HEK293T (cell line): ENCODE measurements around the gene CREB3L1.

Source experiments
- CTCF ChIA-PET: fragments of 350-600 bp; formaldehyde crosslinking; extraction: SDS; loops from one replicate; lab custom pipeline; 2021; ENCODE audit warnings: antibody characterized with exemption, inconsistent platforms; lab: Yijun Ruan, JAX
- POLR2A ChIA-PET: fragments of 350-600 bp; formaldehyde crosslinking; extraction: SDS; loops from one replicate; lab custom pipeline; 2020; ENCODE audit warnings: antibody characterized with exemption, inconsistent platforms; lab: Yijun Ruan, JAX
- DNase-seq: peaks from one replicate; pipeline ENCODE4 v3.0.0; 2012; ENCODE audit warnings: mixed read lengths; ENCODE audit errors: extremely low spot score
- ARNT ChIP-seq: fragments of 450-650 bp; IDR thresholded peaks from 2 replicates; pipeline ENCODE4 v1.6.1; 2017; ENCODE audit warnings: mild to moderate bottlenecking
- BHLHE40 ChIP-seq: fragments of 450-650 bp; IDR thresholded peaks from 2 replicates; pipeline ENCODE4 v1.6.1; 2016; ENCODE audit warnings: mild to moderate bottlenecking, moderate library complexity, borderline replicate concordance
- CTBP1 ChIP-seq: fragments of 450-650 bp; IDR thresholded peaks from 2 replicates; pipeline ENCODE4 v1.6.1; 2016; ENCODE audit warnings: borderline replicate concordance
- ELF4 ChIP-seq: fragments of 450-650 bp; IDR thresholded peaks from 2 replicates; pipeline ENCODE4 v1.6.1; 2017; ENCODE audit warnings: antibody characterized with exemption
- FOXA1 ChIP-seq: fragments of 450-650 bp; IDR thresholded peaks from 2 replicates; pipeline ENCODE4 v1.6.1; 2016; ENCODE audit warnings: mild to moderate bottlenecking
- FOXK2 ChIP-seq: fragments of 450-650 bp; IDR thresholded peaks from 2 replicates; pipeline ENCODE4 v1.6.1; 2016; ENCODE audit warnings: mild to moderate bottlenecking
- FOXM1 ChIP-seq: fragments of 450-650 bp; IDR thresholded peaks from 2 replicates; pipeline ENCODE4 v1.6.1; 2017; ENCODE audit warnings: mild to moderate bottlenecking, borderline replicate concordance
- HDGF ChIP-seq: fragments of 450-650 bp; IDR thresholded peaks from 2 replicates; pipeline ENCODE4 v1.6.1; 2017; ENCODE audit warnings: antibody characterized with exemption, borderline replicate concordance
- L3MBTL2 ChIP-seq: fragments of 450-650 bp; conservative IDR thresholded peaks from 2 replicates; pipeline ENCODE4 v1.6.1; 2016; ENCODE audit warnings: mild to moderate bottlenecking
- LEF1 ChIP-seq: fragments of 450-650 bp; IDR thresholded peaks from 2 replicates; pipeline ENCODE4 v1.6.1; 2017; ENCODE audit warnings: mild to moderate bottlenecking, borderline replicate concordance
- NFRKB ChIP-seq: fragments of 450-650 bp; IDR thresholded peaks from 2 replicates; pipeline ENCODE4 v1.6.1; 2016; ENCODE audit warnings: mild to moderate bottlenecking, moderate library complexity
- SP1 ChIP-seq: fragments of 450-650 bp; IDR thresholded peaks from 2 replicates; pipeline ENCODE4 v1.6.1; 2017
- SUZ12 ChIP-seq: fragments of 450-650 bp; IDR thresholded peaks from 2 replicates; pipeline ENCODE4 v1.6.1; 2016; ENCODE audit warnings: mild to moderate bottlenecking
- TARDBP ChIP-seq: fragments of 450-650 bp; IDR thresholded peaks from 2 replicates; pipeline ENCODE4 v1.6.1; 2016
- ZNF384 ChIP-seq: fragments of 450-650 bp; IDR thresholded peaks from 2 replicates; pipeline ENCODE4 v1.6.1; 2016
- TF ChIP-seq, protein P1 (sequence below): fragments of 450-650 bp; IDR thresholded peaks from 2 replicates; pipeline ENCODE4 v1.6.1; 2016

Gene CREB3L1

DNA sequence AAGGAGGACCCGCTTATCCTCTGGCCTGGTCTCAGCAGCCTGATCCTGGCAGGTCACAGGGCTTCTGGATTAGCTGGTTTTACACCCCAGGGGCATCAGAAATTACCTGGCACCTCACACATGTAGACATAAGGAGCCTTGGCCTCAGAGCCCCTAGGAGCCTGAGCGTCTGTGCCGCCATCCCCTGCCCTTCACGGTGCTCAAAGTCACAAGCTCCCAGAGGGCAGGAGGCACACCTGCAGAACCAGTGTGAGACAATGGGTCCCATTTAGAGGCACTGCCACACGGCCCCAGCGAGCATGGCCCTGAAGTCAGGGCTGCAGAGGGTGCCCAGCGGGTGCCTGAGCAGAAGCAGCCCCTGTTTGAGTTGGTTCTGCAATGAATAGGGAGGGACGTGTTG, 73.7 kb downstream of the CREB3L1 start:
- ChIA-PET CTCF (interaction anchor here (0.6 to 2.2 kb wide), 7 partner anchors 10 to 953 kb away, joined by 3 to 14 read pairs (median 6); no protein-coding TSS in a partner anchor), POLR2A (no interaction called here)
- no peak for DNase-seq
- TF ChIP-seq LEF1 (no peak), SUZ12 (no peak), L3MBTL2 (no peak), NFRKB (no peak), BHLHE40 (no peak), ZNF384 (no peak), ARNT (no peak), FOXM1 (no peak)
- TF ChIP-seq, protein P1, sequence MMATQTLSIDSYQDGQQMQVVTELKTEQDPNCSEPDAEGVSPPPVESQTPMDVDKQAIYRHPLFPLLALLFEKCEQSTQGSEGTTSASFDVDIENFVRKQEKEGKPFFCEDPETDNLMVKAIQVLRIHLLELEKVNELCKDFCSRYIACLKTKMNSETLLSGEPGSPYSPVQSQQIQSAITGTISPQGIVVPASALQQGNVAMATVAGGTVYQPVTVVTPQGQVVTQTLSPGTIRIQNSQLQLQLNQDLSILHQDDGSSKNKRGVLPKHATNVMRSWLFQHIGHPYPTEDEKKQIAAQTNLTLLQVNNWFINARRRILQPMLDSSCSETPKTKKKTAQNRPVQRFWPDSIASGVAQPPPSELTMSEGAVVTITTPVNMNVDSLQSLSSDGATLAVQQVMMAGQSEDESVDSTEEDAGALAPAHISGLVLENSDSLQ: no peak

DNA sequence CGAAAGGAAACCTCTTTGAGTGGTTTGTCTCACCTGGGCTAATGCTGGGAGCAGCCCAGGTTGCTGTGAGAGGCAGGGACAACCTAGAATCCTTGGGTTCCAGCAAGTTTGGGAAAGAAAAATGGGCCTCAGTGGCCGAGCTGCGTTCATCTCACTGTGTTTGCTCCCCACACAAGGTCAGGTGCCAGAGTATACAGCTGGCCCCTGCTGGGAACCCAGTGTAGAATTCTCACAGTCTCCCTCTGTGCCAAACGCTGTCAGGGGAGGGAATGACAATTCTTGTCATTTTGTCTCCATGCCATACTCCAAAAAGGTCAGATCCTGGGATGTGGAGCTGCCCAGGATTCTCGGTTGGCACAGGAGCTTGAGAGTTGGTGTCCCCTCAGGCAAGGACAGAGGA, 74.1 kb downstream of the CREB3L1 start:
- CTCF ChIA-PET: interaction anchor here (0.6 to 2.2 kb wide), 15 partner anchors 9 to 952 kb away, joined by 3 to 30 read pairs (median 5); partner anchors contain the start of gene CHRM4
- DNase-seq: no peak

DNA sequence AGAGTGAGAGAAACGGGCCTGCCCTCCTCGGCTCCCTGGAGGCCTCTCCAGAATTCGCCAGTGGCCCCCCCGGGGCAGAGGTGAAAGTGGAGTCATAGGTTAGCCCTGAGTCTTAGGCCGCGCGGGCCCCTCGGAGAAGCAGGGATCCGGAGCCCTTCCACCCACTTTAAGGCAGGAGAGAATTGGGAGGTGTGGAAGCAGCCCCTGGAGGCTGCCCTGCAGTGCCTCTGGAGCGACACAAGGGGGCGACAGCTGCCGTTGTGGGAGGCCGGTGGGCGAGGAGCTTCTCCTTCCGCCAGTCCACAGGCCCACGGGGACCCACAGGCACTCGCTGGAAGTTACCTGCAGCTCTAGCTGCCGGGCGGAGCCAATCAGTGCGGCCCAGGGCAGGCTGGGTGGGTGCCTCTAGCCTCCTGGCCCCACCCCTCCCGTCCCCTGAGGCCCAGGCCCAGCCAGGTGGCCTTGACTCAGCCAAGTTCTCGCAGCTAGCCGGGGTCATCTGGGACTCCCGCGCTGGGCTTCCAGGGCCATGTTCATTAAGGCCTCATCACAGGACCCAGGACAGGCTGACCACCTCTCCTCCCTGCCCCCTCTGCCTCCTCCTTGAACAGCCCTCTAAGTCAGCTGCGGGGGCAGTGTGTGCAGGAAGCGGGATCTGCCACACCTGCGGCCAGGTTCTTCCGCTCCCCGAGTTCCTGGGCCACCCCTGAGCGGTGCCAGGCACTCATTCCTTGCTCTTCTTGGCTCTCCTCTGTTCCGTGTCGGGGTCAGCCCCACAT, 74.8 kb downstream of the CREB3L1 start:
- DNase-seq: peak; percentile 79
- ChIA-PET CTCF (interaction anchor here (0.7 to 2.2 kb wide), 17 partner anchors 9 to 266 kb away, joined by 3 to 30 read pairs (median 5); partner anchors contain the start of genes ATG13 and CHRM4), POLR2A (interaction anchor here (0.9 to 1.6 kb wide), 4 partner anchors 9 to 109 kb away, joined by 3 to 7 read pairs (median 4); no protein-coding TSS in a partner anchor)

More for the DNA sequence above, 74.1 kb downstream of the CREB3L1 start:
- TF ChIP-seq CTBP1 (no peak), NFRKB (no peak), HDGF (no peak), ELF4 (no peak), BHLHE40 (no peak)
- POLR2A ChIA-PET: interaction anchor here (0.9 to 1.6 kb wide), 4 partner anchors 10 to 108 kb away, joined by 3 to 7 read pairs (median 4); no protein-coding TSS in a partner anchor

DNA sequence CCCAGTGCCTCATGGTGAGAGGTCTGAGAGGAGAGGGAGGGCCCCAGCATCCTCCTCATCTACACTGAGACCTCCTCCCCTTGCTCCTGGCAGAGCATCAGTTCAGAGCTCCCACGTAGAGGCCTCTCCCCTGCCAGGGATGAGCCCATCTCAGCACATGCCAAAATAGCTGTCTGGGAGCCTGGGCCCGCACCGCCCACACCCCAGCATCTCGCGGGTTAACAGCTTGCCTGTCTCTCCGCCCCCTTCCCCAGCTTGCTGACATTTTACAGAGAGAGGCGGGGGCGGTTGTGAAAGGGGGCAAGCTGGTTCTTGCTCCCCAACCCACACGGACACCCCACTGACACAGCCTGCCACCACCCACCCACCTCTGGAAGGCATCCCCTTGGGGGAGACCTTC, 76.2 kb downstream of the CREB3L1 start:
- POLR2A ChIA-PET: no interaction called here
- CTCF ChIA-PET: interaction anchor here (0.7 to 1.9 kb wide), 3 partner anchors 9 to 38 kb away, joined by 3 to 6 read pairs (median 3); no protein-coding TSS in a partner anchor

More for the DNA sequence above, 74.8 kb downstream of the CREB3L1 start:
- TF ChIP-seq HDGF: 0 out of 2 replicates have a peak, but pooled peaks have one; percentile 25
- TF ChIP-seq LEF1: no peak

DNA sequence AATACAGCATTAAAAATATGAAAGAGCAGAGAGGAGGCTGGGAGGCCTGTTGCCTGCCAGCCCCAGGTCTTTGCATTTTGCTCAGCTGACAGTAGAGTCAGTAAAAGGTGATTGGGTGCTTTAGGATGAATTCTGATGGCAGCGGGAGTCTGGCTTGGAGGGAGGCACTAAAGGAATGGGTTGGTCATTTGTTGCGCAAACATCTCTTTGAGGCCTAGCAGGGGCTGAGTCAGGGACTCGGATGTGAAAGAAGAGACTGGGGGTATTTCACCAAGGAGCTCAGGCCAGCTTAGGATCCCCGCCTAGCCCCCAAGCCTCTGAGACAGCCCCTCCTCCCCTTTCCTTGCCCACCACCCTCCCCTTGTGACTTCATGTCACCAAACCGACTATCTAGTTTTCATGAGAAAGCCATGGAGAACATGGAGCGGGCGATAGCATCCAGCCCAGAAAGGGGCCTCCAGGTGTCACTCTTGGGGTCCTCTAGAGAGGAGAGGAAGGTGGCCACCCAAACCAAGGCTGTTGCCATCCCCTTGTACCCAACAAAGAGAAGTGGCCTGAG, 79.5 kb downstream of the CREB3L1 start:
- POLR2A ChIA-PET: no interaction called here
- CTCF ChIA-PET: interaction anchor here (1.0 kb wide), 1 partner anchor 8 kb away, joined by 3 read pairs; no protein-coding TSS in a partner anchor
- no peak for DNase-seq
- no peak for TF ChIP-seq CTBP1
- TF ChIP-seq L3MBTL2: no peak
- no peak for TF ChIP-seq SP1
- TF ChIP-seq HDGF: no peak
- no peak for TF ChIP-seq FOXM1
- no peak for TF ChIP-seq SUZ12
- no peak for TF ChIP-seq FOXA1
- no peak for TF ChIP-seq ZNF384
- no peak for TF ChIP-seq NFRKB
- TF ChIP-seq ARNT: no peak
- TF ChIP-seq LEF1: no peak
- no peak for TF ChIP-seq ELF4
- TF ChIP-seq, protein P1: no peak
- no peak for TF ChIP-seq TARDBP
- TF ChIP-seq BHLHE40: no peak

More for the DNA sequence above, 76.2 kb downstream of the CREB3L1 start:
- TF ChIP-seq CTBP1 (no peak), ELF4 (no peak), FOXA1 (no peak), ZNF384 (no peak), SP1 (no peak), NFRKB (no peak)
- TF ChIP-seq, protein P1: no peak
- no peak for DNase-seq

DNA sequence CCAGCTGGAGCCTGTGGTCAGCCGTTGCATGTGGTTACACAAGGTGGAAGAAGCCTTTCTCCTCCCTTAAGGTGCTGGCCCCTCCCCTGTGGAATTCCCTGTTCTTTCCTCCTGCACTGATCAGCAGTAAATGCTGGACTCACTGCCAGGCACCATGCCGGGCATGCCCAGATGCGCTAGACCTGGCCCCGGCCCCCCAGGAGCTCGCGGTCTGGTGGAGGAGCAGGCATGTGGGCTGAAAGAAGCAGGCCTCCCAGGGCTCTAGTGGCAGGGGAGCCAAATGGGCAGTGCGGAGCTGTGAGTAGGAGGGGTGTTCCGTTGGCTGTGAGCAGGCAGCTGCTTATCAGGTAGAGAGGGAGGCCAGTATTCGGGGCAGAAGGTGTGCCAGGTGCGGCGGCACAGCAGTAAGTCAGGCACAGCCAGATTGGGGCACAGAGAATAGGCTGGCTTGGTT, 80.0 kb downstream of the CREB3L1 start:
- TF ChIP-seq BHLHE40: no peak
- no peak for TF ChIP-seq ZNF384
- no peak for TF ChIP-seq FOXA1
- TF ChIP-seq ELF4: no peak
- TF ChIP-seq HDGF: no peak
- no peak for TF ChIP-seq LEF1
- no peak for TF ChIP-seq TARDBP
- no peak for TF ChIP-seq SUZ12
- no peak for TF ChIP-seq FOXK2
- TF ChIP-seq ARNT: no peak
- no peak for TF ChIP-seq SP1
- TF ChIP-seq NFRKB: no peak
- TF ChIP-seq, protein P1: no peak
- no peak for TF ChIP-seq CTBP1
- no peak for TF ChIP-seq L3MBTL2
- no peak for TF ChIP-seq FOXM1
- ChIA-PET POLR2A (no interaction called here), CTCF (interaction anchor here (1.0 kb wide), 1 partner anchor 8 kb away, joined by 3 read pairs; no protein-coding TSS in a partner anchor)
- DNase-seq: no peak
